HEK293 (cell line): ENCODE results near the gene YDJC.

Experiments used
- BCL6B ChIP-seq: fragments of 450-650 bp; formaldehyde crosslinking; IDR thresholded peaks from 2 replicates; pipeline ENCODE4 v1.5.1; 2017; ENCODE audit warnings: missing biosample characterization, missing genetic modification characterization
- CTCF ChIP-seq: fragments of 450-650 bp; formaldehyde crosslinking; IDR thresholded peaks from 2 replicates; pipeline ENCODE4 v1.5.1; 2016; ENCODE audit warnings: missing biosample characterization, missing genetic modification characterization
- FEZF1 ChIP-seq: fragments of 450-650 bp; formaldehyde crosslinking; IDR thresholded peaks from 2 replicates; pipeline ENCODE4 v1.5.1; 2016; ENCODE audit warnings: missing biosample characterization, missing genetic modification characterization
- IKZF3 ChIP-seq: fragments of 450-650 bp; IDR thresholded peaks from 2 replicates; pipeline ENCODE4 v1.5.0; 2018; ENCODE audit warnings: missing biosample characterization, mild to moderate bottlenecking, missing genetic modification characterization, moderate library complexity
- KLF17 ChIP-seq: fragments of 450-650 bp; formaldehyde crosslinking; IDR thresholded peaks from 2 replicates; pipeline ENCODE4 v1.5.1; 2016; ENCODE audit warnings: missing biosample characterization, missing genetic modification characterization
- PRDM10 ChIP-seq: fragments of 450-650 bp; formaldehyde crosslinking; IDR thresholded peaks from 2 replicates; pipeline ENCODE4 v1.5.1; 2016; ENCODE audit warnings: missing biosample characterization, missing genetic modification characterization
- RBAK ChIP-seq: fragments of 450-650 bp; formaldehyde crosslinking; IDR thresholded peaks from 2 replicates; pipeline ENCODE4 v1.5.1; 2016; ENCODE audit warnings: missing biosample characterization, missing genetic modification characterization
- ZBTB17 ChIP-seq: fragments of 450-650 bp; formaldehyde crosslinking; IDR thresholded peaks from 2 replicates; pipeline ENCODE4 v1.5.1; 2016; ENCODE audit warnings: missing biosample characterization, missing genetic modification characterization
- ZBTB7A ChIP-seq: fragments of 450-650 bp; formaldehyde crosslinking; IDR thresholded peaks from 2 replicates; pipeline ENCODE4 v1.5.1; 2016; ENCODE audit warnings: low read depth, missing biosample characterization, missing genetic modification characterization
- ZBTB8A ChIP-seq: fragments of 450-650 bp; formaldehyde crosslinking; IDR thresholded peaks from 2 replicates; pipeline ENCODE4 v1.5.1; 2016; ENCODE audit warnings: missing biosample characterization, missing genetic modification characterization
- ZFHX2 ChIP-seq: fragments of 450-650 bp; formaldehyde crosslinking; conservative IDR thresholded peaks from 2 replicates; pipeline ENCODE4 v1.5.1; 2016; ENCODE audit warnings: missing biosample characterization, missing genetic modification characterization
- ZNF175 ChIP-seq: fragments of 450-650 bp; formaldehyde crosslinking; IDR thresholded peaks from 2 replicates; pipeline ENCODE4 v1.5.1; 2016; ENCODE audit warnings: missing biosample characterization, missing genetic modification characterization
- ZNF223 ChIP-seq: fragments of 450-650 bp; formaldehyde crosslinking; IDR thresholded peaks from 2 replicates; pipeline ENCODE4 v1.5.1; 2016; ENCODE audit warnings: missing biosample characterization, missing genetic modification characterization
- ZNF23 ChIP-seq: fragments of 450-650 bp; formaldehyde crosslinking; IDR thresholded peaks from 2 replicates; pipeline ENCODE4 v1.5.1; 2016; ENCODE audit warnings: missing biosample characterization, missing genetic modification characterization, borderline replicate concordance
- ZNF280D ChIP-seq: fragments of 450-650 bp; formaldehyde crosslinking; IDR thresholded peaks from 2 replicates; pipeline ENCODE4 v1.5.1; 2016; ENCODE audit warnings: missing biosample characterization, missing genetic modification characterization
- ZNF324 ChIP-seq: fragments of 450-650 bp; formaldehyde crosslinking; IDR thresholded peaks from 2 replicates; pipeline ENCODE4 v1.5.1; 2016; ENCODE audit warnings: missing biosample characterization, missing genetic modification characterization
- ZNF548 ChIP-seq: fragments of 450-650 bp; formaldehyde crosslinking; IDR thresholded peaks from 2 replicates; pipeline ENCODE4 v1.5.1; 2016; ENCODE audit warnings: missing biosample characterization, missing genetic modification characterization
- ZNF558 ChIP-seq: fragments of 450-650 bp; formaldehyde crosslinking; IDR thresholded peaks from 2 replicates; pipeline ENCODE4 v1.5.1; 2016; ENCODE audit warnings: missing biosample characterization, missing genetic modification characterization
- ZNF654 ChIP-seq: fragments of 450-650 bp; formaldehyde crosslinking; IDR thresholded peaks from 2 replicates; pipeline ENCODE4 v1.5.1; 2016; ENCODE audit warnings: low read depth, missing biosample characterization, missing genetic modification characterization
- ZNF660 ChIP-seq: fragments of 450-650 bp; IDR thresholded peaks from 2 replicates; pipeline ENCODE4 v1.5.1; 2018; ENCODE audit warnings: missing biosample characterization, mild to moderate bottlenecking, missing genetic modification characterization
- ZNF692 ChIP-seq: fragments of 450-650 bp; formaldehyde crosslinking; IDR thresholded peaks from 2 replicates; pipeline ENCODE4 v1.5.1; 2016; ENCODE audit warnings: missing biosample characterization, missing genetic modification characterization
- ZNF776 ChIP-seq: fragments of 450-650 bp; formaldehyde crosslinking; IDR thresholded peaks from 2 replicates; pipeline ENCODE4 v1.5.0; 2017; ENCODE audit warnings: missing biosample characterization, missing genetic modification characterization, borderline replicate concordance
- ZNF777 ChIP-seq: fragments of 450-650 bp; formaldehyde crosslinking; IDR thresholded peaks from 2 replicates; pipeline ENCODE4 v1.5.1; 2017; ENCODE audit warnings: missing biosample characterization, missing genetic modification characterization, borderline replicate concordance
- ZSCAN5A ChIP-seq: fragments of 450-650 bp; formaldehyde crosslinking; IDR thresholded peaks from 2 replicates; pipeline ENCODE4 v1.5.1; 2016; ENCODE audit warnings: missing biosample characterization, missing genetic modification characterization

Gene YDJC

GRCh38 chr22:21642584-21643448 lies 13.0 kb upstream of the YDJC start (continued):
- no peak for TF ChIP-seq ZSCAN5A (tag by site-specific recombination)
- TF ChIP-seq ZNF223 (tag by site-specific recombination), result no peak
- peak; percentile 61 for TF ChIP-seq CTCF (tag by site-specific recombination)
- 0 out of 2 replicates have a peak, but pooled peaks have one; percentile 12 for TF ChIP-seq KLF17
- peak; percentile 89 for TF ChIP-seq IKZF3 (tag by site-specific recombination)
- peak; percentile 76; the same call in 1 of the 2 replicates for TF ChIP-seq ZNF660 (tag by site-specific recombination)
- no peak for TF ChIP-seq ZNF548
- peak; percentile 10; the same call in 1 of the 2 replicates for TF ChIP-seq ZNF692 (tag by site-specific recombination)
- TF ChIP-seq ZFHX2 (tag by site-specific recombination), result no peak
- TF ChIP-seq ZNF280D (tag by site-specific recombination), result no peak
- no peak for TF ChIP-seq RBAK (tag by site-specific recombination)
- TF ChIP-seq ZBTB17 (tag by site-specific recombination), result peak; percentile 61; the same call in 1 of the 2 replicates
- TF ChIP-seq FEZF1, result no peak
- TF ChIP-seq ZNF654 (tag by site-specific recombination), result peak; percentile 38; the same call in 1 of the 2 replicates
- no peak for TF ChIP-seq ZNF175
- TF ChIP-seq ZBTB7A (tag by site-specific recombination), result no peak
- no peak for TF ChIP-seq ZNF23 (tag by site-specific recombination)
- no peak for TF ChIP-seq ZNF558 (tag by site-specific recombination)
- TF ChIP-seq ZNF777, result peak; percentile 84
- no peak for TF ChIP-seq PRDM10 (tag by site-specific recombination)
- TF ChIP-seq BCL6B (tag by site-specific recombination), result no peak
- TF ChIP-seq ZBTB8A, result peak; percentile 8; the same call in 1 of the 2 replicates
- TF ChIP-seq ZNF324 (tag by site-specific recombination), result 0 out of 2 replicates have a peak, but pooled peaks have one; percentile 12
- no peak for TF ChIP-seq ZNF776
